GM18907 (cell line): ENCODE data around the gene COBLL1.
"Not testable (repeated sequence)": the region's sequence is repeated elsewhere in the genome, so short reads cannot be mapped to it uniquely, and the experiment has no call there.

Experiments
- ATAC-seq: cut with Tn5 transposase; IDR thresholded peaks from one replicate; pipeline ENCODE4 v1.9.1; 2021; ENCODE audit warnings: mild to moderate bottlenecking, moderate library complexity; ENCODE audit not compliant: unreplicated experiment

Gene COBLL1

GRCh38 chr2:164841719-164842623 is at the start of gene COBLL1:
TSS of gene COBLL1 (minus strand) at chr2:164841823. CDS start at chr2:164841196, 627 bp downstream.
- peak; percentile 82 for ATAC-seq

DNA sequence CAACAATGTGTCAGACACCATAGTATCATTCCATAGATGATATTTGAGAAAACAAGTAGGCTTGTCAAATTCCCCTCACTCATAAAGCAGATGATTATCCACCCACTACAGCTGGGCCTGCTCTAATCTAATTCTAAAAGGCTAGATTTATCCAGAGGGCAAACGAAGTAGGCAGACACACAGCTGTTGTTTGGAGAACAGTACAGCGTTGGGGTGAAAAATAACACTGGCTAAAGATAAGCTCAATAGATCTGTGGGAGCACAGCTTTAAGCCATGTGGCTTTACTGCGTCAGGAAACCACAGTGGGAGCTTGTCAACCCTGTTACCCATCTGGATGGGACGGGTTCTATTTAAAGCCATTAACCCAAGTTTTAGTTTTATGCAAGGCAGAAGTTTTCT is 48.9 kb upstream of the COBLL1 start:
- no peak for ATAC-seq

DNA sequence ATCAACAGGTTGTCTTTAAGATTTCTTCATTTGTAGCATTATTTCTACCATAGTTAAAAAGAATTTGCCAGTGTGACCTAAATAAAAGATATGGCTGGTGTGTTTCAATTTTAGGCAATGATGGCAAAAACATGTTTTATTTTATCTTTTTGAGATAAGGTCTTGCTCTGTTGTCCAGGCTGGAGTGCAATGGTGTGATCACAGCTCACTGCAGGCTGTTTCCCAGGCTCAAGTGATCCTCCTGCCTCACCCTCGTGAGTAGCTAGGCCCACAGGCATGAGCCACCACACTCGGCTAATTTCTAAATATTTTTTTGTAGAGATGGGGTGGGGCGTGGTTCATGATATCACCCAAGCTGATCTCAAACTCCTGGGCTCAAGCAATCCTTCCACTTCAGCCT is 47.0 kb upstream of the COBLL1 start:
- ATAC-seq, result no peak

GRCh38 chr2:164887434-164888144 is 46.0 kb upstream of the COBLL1 start:
- ATAC-seq, result no peak

DNA sequence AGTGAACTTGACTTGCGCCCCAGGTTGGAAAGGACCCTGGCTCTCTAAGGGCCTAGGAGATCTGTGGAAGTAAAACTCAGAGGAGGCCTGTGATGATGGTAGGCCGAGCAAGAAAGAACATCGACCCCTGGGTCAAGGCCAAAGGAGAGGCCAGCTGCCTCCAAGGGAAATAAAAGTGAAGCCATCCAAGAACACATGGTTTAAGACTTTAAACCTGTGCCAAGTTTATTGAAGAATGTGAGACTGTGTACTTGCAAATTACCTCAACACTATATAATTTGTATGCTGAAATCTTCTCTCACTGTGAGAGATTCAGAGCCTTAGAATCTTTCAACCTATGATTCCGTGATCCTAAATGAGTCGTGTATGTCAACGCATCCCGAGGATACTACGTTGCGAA is 40.7 kb upstream of the COBLL1 start:
- no peak for ATAC-seq

DNA sequence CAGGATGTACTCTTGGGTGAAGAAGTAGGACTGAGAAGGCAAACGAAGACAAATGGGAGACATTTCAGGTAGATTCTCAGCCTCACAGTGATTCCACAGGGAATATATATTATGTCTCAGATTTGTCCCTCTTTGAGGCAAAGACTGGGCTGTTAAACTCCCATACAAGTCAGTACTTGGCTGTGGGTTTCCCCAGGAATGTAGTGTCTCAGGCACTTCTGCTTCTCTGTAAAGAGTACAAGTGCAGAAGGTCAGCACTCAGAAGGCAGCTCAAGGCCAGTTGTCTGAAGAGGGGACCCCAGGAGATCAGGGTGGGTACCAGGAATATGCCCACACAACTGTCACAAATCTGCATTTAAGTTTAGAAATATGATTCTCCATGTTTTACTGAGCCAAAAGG is 39.9 kb upstream of the COBLL1 start:
- no peak for ATAC-seq

- no peak for ATAC-seq
These were observed 38.4 kb upstream of the COBLL1 start for GRCh38 chr2:164879901-164880535.

- no peak for ATAC-seq
These were observed 36.3 kb upstream of the COBLL1 start for GRCh38 chr2:164877927-164878326.

- no peak for ATAC-seq
These were observed 35.5 kb upstream of the COBLL1 start for GRCh38 chr2:164877169-164877568.

- ATAC-seq, result no peak
These were observed 33.9 kb upstream of the COBLL1 start for GRCh38 chr2:164875334-164876205.

- no peak for ATAC-seq
These were observed 31.7 kb upstream of the COBLL1 start for GRCh38 chr2:164873210-164873908.

- ATAC-seq, result no peak
These were observed 29.8 kb upstream of the COBLL1 start for GRCh38 chr2:164871404-164871803.

GRCh38 chr2:164869420-164869772 is 27.8 kb upstream of the COBLL1 start:
- no peak for ATAC-seq

- ATAC-seq, result no peak
These were observed 27.2 kb upstream of the COBLL1 start for GRCh38 chr2:164868563-164869419.

DNA sequence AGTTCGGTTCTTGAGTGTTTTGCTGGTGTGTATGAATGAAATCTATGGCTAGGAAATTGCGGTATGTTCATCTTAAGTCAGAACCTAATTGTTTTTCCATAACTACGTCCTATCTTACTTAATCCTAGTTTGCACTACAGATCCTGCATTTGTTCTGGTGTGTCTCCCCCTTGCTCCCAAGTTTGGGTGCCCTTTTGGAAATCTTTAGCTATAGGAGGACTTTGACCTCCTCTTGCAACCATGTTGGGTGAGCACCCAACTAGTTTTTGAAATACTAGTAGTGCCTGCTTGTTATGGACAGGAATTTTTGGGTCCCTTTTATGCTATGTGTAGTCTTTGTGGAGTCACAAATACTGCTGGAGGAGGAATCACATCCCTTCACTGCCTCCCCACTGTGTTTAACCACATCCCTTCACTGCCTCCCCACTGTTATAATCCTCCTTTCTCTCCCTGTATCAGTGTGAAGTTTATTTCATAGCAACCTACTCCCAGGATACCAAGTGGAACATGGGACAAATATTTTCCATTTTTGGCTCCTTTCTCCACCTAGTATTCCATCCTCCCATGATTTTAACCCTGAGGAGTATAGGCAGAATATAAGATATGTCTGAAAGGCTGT is 26.3 kb upstream of the COBLL1 start:
- ATAC-seq, result no peak

- ATAC-seq, result not testable (repeated sequence)
These were observed 24.8 kb upstream of the COBLL1 start for GRCh38 chr2:164866381-164866780.

DNA sequence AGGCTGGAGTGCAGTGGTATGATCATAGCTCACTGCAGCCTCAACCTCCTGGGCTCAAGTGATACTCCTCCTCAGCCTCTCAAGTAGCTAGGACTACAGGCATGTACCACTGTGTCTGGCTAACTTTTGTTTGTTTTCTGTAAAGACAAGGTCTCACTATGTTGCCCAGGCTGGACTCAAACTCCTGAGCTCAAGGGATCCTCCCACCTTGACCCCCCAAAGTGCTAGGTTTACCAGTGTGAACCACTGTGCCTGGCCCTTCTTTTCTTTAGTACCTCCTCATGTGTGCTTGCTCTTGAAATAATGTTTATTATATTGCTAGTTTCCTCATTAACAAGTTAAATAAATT is 19.0 kb upstream of the COBLL1 start:
- ATAC-seq, result no peak

DNA sequence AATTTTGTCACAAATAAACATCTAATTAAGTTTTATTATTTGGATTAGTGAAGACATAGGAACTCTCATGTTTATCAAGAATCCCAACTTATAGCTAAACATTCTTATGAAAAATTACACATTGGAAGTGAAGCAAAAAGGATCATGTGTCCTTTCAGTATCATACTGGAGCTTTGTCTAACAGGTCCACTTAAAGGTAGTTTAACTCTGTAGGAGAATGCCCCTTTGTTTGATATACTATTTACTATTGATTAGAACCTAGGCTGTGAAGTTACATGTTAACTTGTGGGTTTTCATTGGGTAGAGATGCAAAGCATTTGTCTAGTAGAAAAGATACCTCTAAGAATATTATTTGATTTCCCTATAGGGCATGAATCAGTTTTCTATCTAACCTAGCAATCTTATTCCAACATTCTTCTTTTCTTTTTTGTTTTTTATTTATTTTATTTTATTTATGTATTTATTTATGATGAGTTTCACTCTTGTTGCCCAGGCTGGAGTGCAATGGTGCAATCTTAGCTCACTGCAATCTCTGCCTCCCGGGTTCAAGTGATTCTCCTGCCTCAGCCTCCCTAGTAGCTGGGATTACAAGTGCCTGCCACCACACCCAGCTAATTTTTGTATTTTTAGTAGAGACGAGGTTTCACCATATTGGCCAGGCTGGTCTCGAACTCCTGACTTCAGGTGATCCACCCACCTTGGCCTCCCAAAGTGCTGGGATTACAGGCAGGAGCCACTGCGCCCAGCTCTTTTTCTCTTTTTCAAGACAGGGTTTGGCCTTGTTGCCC is 18.5 kb upstream of the COBLL1 start:
- not testable (repeated sequence) for ATAC-seq
